GM20431 (cell line): ENCODE measurements around the gene ISCA2.
"Not testable (repeated sequence)": the region's sequence is repeated elsewhere in the genome, so short reads cannot be mapped to it uniquely, and the experiment has no call there.

Experiments
- in situ Hi-C: fragments of 300-500 bp; cut with MseI, MboI; formaldehyde crosslinking; loops from one replicate; pipeline ENCODE4 v1.15.0; 2020; ENCODE audit warnings: low sequenced_read_pairs; ENCODE audit not compliant: unreplicated experiment

Gene ISCA2

DNA sequence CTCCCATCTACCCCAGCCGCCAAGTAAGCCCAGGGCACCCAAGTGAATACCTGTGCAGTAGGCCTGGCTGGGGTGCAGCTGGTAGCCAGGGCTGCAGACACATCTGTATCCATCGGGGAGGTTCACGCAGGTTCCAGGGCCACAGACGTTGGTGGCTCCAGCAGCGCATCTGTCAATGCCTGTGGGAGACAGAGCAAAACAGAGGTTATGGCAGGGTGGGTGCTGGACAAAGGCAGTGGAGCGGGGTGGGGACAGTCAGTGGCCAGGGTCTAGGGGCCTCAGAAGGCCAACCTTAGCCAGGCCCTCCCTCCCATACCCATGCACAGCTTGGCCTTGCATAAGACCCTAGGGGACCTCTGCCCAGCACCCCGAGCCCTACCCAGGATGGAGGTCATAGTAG, 29.2 kb downstream of the ISCA2 start:
- in situ Hi-C loops, result no loop called here

DNA sequence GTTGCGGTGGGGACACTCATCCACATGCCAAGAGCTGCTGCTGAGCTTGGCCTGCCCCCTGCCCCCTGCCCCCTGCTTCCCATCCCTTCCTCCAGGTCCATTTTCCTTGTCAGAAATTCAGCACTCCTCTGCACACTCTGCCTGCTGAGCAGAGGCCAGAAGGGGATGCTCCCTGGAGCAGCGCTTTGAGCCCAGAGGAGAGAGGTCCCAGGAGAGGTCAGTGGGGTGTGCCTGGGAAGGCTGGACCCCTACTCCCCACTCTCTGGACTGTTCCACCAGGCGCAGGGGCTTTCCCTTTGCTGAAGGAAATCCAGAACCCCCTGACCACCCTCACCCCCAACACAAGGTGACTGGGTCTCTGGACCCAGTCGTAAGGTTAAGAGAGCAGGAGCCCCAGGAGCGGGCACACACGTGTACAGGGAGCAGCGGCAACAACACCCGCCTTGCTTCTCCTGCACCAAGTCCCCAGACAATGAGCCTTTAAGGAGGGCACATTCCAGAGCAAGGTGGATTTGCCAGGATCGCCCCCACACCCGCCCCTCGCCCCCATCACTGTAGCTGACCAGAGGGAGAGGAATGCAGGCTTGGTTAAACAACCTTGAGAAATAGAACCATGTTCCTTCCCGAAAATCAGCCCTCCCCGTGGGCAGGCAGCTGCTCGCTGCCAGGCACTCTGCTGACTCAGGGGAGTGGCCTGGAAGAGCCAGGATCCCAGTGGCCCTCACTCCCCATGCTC, 30.7 kb downstream of the ISCA2 start:
- in situ Hi-C loops, result no loop called here

DNA sequence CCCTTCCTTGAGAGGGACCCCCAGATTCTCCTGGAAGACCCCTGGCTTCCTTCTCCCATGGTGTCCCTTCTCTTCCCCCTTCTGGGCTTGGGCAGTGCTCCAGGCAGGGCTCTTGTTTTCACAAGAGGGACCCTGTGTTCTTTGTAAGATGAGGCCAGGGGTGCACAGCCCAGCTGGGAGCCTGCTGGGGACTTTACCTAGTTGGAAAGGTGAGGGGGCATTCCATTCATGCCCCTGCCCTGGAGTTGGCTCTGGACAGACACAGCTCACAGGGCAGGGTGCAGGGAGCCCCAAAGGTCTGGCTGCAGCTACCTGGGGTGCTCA, 31.2 kb downstream of the ISCA2 start:
- in situ Hi-C loops, result no loop called here

DNA sequence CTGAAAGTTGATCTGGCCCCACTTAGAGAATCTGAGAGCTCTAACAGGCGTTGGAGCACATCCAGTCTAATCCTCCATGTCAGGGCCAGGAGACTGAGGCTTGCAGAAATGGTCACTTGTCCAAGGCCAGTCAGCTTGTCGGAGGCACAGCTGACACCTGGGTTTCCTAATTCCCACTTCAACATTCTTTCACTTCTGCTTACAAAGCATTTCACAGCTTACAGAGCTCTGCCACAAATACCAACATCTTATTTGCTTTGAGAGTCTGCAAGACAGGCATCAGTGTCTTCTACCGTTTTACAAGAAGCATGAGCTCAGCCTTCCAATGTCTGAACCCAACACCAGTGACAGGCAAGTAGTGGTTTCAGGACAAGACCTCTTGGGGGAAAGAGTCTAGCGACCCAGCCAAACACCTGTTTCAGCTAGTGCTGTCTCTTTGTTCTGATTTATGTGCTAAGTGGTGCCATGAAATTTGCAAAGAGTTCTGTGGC, 31.8 kb downstream of the ISCA2 start:
- in situ Hi-C loops, result no loop called here

DNA sequence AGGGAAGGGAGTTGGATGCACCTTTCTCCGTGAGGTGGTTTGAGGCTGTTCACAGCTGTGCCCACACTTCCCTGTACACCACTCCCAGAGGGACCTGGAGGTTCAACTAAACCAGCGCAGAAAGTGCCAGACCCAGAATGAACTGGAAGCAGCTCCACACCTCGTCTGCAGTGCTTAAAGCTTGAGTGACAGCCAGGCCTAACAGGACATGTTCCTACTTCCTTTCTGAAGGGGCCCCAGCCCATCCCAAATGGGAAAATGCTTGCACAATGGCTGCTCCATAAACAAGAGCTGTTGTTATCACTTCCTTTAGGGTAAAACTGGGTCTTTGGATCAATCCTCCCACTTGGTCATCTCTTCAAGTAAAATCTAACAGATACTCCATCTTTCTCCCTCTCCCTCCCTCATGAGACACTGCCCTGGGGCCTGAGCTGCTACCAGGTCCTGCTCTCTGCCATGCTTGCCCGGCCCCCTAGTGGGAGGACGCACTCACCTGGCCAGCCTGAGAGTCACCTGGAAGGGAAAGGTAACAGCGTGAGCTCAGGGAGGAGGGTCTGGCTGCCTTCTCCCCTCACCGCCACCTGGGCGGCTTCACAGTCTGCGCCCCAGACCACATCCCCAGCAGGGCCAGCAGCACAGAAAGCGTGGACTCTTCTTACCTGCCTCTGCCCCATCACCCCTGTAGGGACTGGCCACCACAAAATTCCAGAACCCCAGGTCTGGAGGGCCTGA, 33.5 kb downstream of the ISCA2 start:
- in situ Hi-C loops, result no loop called here

DNA sequence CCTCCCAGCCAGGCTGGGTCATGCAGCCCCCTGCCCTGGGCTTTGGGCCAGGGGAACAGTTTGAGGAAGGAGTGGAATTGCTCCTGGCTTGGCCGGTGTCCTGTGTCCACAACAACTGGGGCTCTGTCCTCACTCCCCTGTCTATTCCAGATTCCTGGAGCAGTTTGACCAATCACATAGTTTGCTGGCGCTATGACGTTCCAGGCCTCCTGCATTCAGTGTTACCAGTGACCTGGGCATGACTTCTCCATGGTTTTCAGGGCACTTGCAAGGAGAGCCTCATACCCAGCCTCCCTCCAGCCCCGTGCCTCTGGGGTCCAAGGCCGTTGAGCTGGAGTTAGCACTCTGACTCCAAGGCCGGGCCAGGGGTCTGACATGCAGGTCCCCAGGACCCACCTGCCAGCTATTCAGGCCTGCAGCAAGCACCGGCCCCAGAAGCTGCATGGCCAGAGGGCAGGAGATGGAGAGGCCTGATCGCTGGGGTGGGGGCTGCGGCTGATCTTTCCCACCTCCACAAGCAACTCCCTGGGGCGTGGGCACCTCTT, 34.2 kb downstream of the ISCA2 start:
- in situ Hi-C loops, result no loop called here

DNA sequence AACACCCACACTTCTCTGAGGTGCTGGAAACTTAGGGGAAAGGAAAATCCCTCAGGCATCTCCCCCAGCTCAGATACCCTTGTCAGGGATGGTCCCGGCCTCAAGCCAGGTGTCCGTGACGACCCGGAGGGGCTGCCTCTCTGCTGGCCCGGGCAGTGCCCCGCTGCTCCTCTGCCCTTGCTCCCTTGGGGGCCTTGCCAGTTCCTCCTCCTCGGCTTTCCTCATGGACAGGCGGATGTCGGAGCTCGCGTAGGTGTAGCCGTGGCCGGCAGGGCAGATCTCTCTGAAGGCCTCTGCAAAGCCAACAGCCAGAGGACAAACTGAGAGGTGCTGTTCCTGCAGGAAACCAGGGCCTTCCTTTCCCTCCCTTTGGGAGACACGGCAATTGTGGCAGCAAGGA, 34.8 kb downstream of the ISCA2 start:
- in situ Hi-C loops, result no loop called here

DNA sequence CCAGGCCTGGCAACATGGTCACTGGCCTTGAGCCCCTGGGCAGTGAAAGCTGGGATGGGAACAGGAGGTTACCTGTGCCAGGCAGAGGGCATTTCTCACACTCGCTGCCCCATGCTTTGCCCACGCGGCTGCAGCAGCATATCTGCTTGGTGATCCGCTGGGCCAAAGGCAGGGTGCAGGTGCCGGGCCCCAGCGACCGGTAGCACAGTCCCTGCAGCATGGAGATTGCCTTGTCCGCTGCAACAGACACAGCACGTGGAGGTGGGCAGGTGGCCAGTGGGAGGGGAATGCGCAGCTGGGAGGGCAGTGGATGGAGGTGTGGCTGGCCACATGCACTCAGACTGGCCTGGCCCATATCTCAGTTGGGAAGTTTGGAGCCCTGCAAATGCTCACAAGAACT, 35.3 kb downstream of the ISCA2 start:
- in situ Hi-C loops, result no loop called here

DNA sequence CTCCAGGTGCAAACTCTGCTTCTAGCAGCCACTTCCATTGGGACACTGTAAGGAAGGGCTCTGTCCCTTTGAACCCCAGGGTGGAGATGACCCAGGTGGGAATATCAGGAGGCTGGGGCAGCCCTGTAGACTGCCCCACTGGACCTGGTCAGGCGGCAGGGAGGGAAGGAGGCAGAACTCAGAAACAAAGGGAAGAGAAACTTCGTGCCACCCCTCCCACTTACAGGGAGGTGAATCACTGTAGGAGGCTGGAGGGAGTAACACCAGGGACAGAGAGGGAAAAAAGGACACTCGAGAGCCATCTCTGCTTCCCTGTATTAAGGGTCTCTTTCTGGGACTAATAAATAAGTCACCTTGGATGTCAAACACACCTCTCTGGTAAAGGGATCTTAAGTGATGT, 37.4 kb downstream of the ISCA2 start:
- in situ Hi-C loops, result no loop called here

DNA sequence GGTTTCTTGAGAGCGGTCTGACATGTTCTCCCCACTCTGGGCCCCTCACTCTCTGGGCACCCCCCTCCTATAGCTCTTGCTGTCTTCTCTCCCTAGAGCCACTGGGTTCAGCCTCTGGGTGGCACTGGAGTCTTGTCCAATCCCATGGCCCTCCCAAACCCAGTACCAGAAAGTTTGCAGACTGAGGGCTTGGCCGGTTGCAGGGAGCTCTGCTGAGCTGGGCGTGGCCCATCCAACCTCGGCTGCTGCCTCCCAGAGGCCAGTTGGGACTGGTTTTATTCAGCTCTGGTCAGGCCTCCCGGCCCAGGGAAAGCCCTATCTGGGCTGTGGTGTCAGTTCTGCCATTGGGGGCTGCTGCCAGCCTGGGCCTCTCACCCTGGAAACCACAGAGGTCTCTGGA, 37.9 kb downstream of the ISCA2 start:
- in situ Hi-C loops, result no loop called here

DNA sequence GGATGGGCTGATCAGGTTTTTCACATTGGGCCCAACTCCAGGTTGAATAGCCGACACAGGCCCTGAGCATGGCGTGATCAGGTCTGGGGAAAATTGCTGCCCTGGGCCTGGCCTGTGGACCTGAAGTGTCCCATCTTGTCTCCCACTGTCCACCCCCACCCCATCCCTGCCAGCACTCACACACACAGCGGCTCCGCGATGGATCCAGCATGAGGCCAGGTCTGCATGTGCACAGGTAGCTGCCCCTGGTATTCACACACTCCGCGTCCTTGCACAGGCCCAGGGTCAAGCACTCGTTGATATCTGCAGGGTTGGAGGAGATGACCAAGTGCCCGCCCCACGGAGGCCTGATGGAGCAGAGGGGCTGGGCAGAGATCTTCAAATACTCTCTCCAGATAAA, 38.7 kb downstream of the ISCA2 start:
- in situ Hi-C loops, result no loop called here

DNA sequence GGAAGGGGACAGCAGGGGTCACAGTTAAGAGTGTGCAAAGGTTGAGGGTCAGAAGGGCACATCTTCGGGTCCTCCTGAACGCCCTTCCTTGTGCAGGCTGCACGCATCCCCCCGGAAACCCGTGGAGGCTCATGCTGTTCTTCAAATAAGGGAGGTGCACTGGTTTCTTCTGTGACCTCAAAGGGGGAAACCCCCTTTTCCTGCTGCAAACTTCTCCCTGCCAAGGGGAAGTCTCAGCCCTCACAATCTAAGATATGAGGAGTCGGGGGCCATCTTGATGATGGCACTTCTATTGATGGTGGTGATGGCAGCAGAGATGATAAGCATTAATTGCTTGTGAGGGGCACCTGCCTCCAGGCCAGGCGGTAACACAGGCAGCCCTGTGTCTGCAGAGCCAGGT, 40.0 kb downstream of the ISCA2 start:
- in situ Hi-C loops, result no loop called here

DNA sequence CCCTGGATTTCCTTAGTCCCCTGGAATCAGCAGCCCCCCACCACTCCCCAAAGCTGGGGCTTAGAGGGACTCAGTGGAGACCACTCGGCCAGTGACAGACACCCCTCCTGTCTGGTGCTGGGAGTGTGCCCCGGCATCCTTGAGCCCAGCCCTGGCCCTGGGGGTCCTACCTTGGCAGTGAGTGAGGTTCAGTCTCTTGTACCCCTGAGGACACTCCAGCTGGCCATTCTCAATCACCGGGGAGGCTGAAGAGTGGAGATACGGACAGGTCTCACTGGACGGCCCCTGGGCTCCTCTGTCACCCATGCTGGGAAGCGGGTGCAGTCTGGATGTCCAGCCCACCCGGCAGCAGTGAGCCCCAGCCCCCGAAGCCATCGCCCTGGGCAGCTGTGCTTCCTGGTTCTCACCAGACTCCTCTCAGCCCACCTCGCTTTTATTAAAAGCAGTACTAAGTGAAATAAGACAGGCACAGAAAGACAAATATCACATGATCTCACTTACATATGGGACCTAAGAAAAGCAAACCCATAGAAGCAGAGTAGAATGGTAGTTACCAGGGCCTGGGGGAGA, 42.3 kb downstream of the ISCA2 start:
- in situ Hi-C loops, result no loop called here

DNA sequence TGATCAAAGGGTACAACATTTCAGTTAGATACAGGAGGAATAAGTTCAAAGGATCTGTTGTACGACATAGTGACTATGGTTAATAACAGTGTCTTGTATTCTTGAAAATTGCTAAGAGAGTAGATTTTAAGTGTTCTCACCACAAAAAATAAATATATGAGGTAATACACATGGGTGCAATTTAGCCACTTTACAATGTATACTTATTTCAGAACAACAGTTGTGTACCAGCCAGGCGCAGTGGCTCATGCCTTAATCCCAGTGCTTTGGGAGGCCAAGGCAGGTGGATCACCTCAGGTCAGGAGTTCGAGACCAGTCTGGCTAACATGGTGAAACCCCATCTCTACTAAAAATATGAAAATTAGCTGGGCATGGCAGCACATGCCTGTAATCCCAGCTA, 42.8 kb downstream of the ISCA2 start:
- in situ Hi-C loops, result not testable (repeated sequence)

DNA sequence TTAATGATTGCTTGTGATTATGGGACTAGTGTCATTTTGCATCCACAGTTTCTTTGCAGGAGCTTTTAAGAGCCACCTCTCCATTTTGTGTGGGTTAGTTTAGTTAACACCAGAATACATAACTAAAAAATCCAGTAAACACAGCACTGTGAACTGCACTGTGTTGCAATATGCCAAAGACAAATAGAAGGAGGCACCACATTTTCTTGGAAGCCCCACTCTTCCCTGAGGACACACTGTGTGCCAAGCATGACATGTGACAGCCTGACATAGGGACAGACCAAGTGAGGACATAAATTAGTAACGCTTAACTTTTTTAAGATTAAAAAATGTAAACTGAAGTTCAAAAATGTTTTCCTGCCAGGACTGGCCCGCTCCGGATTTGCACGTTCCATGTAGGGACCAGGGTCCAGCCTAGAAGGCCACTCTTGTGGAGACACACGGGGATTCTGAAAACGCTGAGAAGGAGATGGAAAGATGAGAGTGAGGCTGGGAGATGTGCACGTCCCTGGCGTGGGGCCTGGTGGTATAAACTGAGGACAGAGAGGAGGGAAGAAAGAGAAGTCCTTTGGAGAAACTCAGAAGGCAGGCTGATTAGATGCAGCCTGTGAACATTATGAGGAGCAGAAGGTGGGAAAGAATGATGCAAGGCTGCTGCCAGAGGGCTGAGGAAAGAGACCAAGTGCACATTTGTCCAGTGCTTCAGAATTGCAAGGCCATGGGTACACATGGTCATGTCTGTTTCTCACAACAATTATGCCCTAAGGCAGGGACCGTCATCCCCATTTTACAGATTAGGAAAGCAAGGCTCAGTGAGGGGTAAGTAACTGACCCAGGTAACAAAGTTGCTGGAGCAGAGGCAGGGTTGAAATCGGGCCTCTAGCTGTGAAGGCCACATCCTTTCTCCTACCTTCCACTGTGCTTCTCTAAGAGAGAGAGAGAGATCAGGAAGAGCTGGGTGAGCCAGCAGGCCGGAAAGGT, 45.1 kb downstream of the ISCA2 start:
- in situ Hi-C loops, result no loop called here

DNA sequence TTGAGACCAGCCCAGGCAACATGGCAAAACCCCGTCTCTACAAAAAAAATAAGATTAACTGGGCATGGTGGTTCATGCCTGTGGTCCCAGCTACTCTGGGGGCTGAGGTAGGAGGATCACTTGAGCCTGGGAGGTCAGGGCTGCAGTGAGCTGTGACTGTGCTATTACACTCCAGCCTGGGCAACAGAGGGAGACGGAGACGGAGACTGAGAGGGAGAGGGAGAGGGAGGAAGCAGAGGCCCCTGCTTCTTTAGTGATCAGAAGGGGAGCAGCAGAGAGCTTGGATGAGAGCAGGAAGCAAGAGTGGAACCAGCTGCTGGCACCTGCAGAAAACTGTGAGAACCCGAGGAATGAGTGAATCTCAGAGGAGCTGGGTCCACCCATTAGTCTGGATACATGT, 45.9 kb downstream of the ISCA2 start:
- in situ Hi-C loops, result no loop called here

DNA sequence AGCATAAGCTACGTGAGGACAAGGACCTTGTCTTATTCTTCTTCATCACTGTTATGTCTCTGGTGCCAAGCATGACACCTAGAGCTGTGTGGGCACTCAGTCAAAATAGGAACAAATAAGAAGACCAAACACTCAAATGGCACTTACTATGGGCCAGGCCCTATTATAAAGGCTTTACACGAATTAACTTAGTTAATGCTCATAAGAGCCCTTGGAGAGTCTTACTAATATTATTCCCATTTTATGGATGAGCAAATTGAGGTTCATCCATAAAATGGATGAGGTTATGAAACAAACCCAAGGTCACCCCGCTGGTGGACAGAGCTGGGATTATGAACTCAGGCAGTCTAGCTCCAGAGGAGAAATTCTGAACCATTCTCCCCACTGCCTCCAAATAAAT, 47.7 kb downstream of the ISCA2 start:
- in situ Hi-C loops, result no loop called here

DNA sequence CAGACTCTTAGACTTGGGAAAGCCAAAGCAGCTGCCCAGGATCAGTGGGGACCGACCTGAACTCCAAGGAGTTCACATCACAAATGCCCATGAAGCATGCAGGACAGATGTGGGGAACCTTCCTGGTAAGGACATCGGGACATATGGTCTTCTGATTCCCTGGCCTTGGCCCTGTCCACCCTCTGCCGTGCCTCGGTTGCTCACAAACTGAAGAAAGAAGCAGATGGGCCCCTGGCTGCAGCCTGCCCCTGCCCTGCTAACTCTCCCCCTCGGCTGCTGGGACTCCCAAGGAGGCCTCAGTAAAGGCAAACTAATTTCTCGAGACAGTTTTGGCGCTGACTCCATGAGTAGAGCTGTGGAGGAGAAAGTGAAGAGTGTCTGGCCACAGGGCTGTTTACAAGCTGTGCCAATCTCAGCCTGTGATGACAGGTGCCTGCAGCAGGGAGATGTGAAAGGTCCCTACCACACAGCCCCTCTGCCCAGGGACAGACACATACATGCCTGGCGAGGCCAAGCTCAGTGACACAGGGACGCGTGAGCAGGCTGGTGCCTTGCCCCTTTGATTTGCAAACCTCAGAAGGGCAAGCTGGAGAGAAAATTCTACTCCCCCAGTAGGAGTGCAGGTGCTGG, 48.6 kb downstream of the ISCA2 start:
- in situ Hi-C loops, result no loop called here

DNA sequence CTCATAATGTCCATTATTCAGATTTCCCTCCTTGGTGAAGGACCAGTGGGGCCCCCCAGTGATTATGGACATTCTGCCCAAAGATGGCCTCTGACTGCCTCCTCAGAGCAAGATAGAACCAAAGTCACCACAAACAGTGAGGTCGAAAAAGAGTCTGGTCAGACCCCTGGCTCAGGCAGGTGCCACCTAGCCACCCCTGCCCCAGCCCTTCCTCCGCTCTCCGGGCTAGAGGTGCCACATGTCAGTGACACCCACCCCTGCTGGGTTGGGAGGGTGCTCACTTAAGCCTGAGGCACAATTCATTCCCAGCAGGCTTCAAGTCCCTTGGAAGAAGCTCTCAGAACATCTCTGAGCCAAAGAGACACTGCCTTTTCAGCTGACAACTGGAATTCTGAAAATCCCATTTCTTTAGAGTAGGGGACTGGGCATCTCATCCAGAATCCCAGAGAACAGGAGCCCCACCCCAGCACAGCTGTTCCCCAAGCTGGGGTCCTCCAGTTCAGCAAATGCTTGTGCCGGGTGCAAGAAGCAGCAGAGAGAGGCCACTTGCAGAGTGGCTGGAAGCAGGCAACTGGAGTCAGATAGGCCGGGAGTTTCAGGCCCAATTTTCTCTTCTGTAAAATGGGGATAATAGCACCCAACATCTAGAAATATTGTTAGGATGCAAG, 50.3 kb downstream of the ISCA2 start:
- in situ Hi-C loops, result no loop called here
